ENCODE results near the gene NBEA.

GRCh38 chr13:35573639-35574038, 631.6 kb downstream of the NBEA start:
- no peak for TF ChIP-seq EZH2phosphoT487 (IDR thresholded peaks at IDR 0.05; ENCODE audit: borderline replicate concordance, low read length)
- no peak for TF ChIP-seq EZH2 (IDR thresholded peaks at IDR 0.05; ENCODE audit: low read length, unreplicated experiment)
